Tibial artery (tissue), 4 donors: ENCODE data around the gene FAM47E.

Source experiments
- DNase-seq, 2 donors: peaks; one replicate each; pipeline ENCODE4 v3.0.0-alpha.2; 2019
- H3K27ac ChIP-seq, 2 donors: fragments of 200-600 bp; sonication (generic) in 1 of 2; 1 replicate in 1 of 2; 2 replicates in 1 of 2; pipeline ENCODE4 v1.5.1; 2018 to 2019; ENCODE audit warnings: mild to moderate bottlenecking in 1 of 2
- H3K27me3 ChIP-seq, 2 donors: fragments of 200-600 bp; sonication (generic) in 1 of 2; one replicate each; pipeline versions ENCODE4 v1.5.1 to v1.6.0; 2016 to 2019
- H3K36me3 ChIP-seq, 3 donors: fragments of 200-600 bp; sonication (generic) in 2 of 3; one replicate each; pipeline ENCODE4 v1.5.1; 2016 to 2019; ENCODE audit warnings: mild to moderate bottlenecking in 2 of 3
- H3K4me1 ChIP-seq, 4 donors: fragments of 200-600 bp; sonication (generic) in 2 of 4; 1 replicate in 3 of 4; 2 replicates in 1 of 4; pipeline ENCODE4 v1.5.1; 2016 to 2019
- H3K4me3 ChIP-seq, 2 donors: fragments of 200-600 bp; sonication (generic) in 1 of 2; 1 replicate in 1 of 2; 2 replicates in 1 of 2; pipeline ENCODE4 v1.5.1; 2018 to 2019; ENCODE audit warnings: mild to moderate bottlenecking in 2 of 2
- H3K9me3 ChIP-seq, 3 donors: fragments of 200-600 bp; sonication (generic) in 1 of 3; one replicate each; pipeline ENCODE4 v1.5.1; 2016 to 2019
- intact Hi-C: fragments of 100-400 bp; cut with DNase I; formaldehyde crosslinking; loops from one replicate; pipeline ENCODE4 v1.15.0; 2023; ENCODE audit warnings: low total_unique reads
- TF ChIP-seq, protein P1 (sequence below), 2 experiments: fragments of 200-600 bp in 1 of 2; fragments of 450-650 bp in 1 of 2; IDR thresholded peaks; one replicate each; pipeline ENCODE4 v1.5.1; 2017 to 2019; ENCODE audit warnings: antibody characterized with exemption in 2 of 2, mild to moderate bottlenecking in 1 of 2, moderate library complexity in 1 of 2

The FAM47E gene

GRCh38 chr4:76207549-76207948, 44.0 kb upstream of the FAM47E start:
- Histone ChIP-seq H3K9me3 (no peaks in the 10 kb centered on the region), H3K36me3 (no peaks in the 10 kb centered on the region), H3K27ac (peak overlapping the region; percentile 98 to 99), H3K4me1 (peaks cover 0 to 97% (median 65%) of the 10 kb centered on the region in 4 donors), H3K4me3 (no peak overlapping the region), H3K27me3 (no peaks in the 10 kb centered on the region)
- DNase-seq, result no peak
- intact Hi-C loops, result no loop called here
- TF ChIP-seq, protein P1, sequence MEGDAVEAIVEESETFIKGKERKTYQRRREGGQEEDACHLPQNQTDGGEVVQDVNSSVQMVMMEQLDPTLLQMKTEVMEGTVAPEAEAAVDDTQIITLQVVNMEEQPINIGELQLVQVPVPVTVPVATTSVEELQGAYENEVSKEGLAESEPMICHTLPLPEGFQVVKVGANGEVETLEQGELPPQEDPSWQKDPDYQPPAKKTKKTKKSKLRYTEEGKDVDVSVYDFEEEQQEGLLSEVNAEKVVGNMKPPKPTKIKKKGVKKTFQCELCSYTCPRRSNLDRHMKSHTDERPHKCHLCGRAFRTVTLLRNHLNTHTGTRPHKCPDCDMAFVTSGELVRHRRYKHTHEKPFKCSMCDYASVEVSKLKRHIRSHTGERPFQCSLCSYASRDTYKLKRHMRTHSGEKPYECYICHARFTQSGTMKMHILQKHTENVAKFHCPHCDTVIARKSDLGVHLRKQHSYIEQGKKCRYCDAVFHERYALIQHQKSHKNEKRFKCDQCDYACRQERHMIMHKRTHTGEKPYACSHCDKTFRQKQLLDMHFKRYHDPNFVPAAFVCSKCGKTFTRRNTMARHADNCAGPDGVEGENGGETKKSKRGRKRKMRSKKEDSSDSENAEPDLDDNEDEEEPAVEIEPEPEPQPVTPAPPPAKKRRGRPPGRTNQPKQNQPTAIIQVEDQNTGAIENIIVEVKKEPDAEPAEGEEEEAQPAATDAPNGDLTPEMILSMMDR (IDR thresholded peaks at IDR 0.05), result no peak

GRCh38 chr4:76208005-76208765, 43.3 kb upstream of the FAM47E start:
- peak; percentile 89 to 91 for DNase-seq
- H3K4me3 ChIP-seq, result peak overlapping the region; percentile 22 to 23
- H3K27ac ChIP-seq, result peak overlapping the region; percentile 98 to 99
- TF ChIP-seq, protein P1 (IDR thresholded peaks at IDR 0.05), result no peak
- no peaks in the 10 kb centered on the region for H3K9me3 ChIP-seq
- intact Hi-C loops, result no loop called here
- peaks cover 0 to 97% (median 64%) of the 10 kb centered on the region in 4 donors for H3K4me1 ChIP-seq
- no peaks in the 10 kb centered on the region for H3K36me3 ChIP-seq
- no peaks in the 10 kb centered on the region for H3K27me3 ChIP-seq

DNA sequence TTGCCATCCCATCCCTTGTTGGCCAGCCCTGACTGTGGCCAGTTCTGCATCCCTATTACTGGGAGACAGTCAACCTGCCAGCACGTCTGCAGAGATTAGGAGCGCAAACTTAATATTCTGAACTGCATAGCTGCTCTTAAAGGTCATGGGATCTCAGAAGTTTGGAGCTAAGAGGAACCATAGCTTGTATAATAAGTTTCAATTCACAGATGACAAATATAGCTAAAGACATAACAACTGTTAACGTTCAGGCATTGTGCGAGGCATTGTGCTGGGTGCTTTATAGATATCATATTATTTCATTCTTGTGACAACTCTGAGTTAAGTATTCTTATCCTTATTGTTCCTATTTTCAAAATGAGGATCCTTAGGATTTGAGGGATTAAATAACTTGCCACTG, 41.6 kb upstream of the FAM47E start:
- DNase-seq, result no peak
- TF ChIP-seq, protein P1 (IDR thresholded peaks at IDR 0.05), result no peak
- no peak overlapping the region for H3K4me3 ChIP-seq
- intact Hi-C loops, result no loop called here
- peak overlapping the region; percentile 98 to 99 for H3K27ac ChIP-seq
- H3K36me3 ChIP-seq, result no peaks in the 10 kb centered on the region
- H3K4me1 ChIP-seq, result peaks cover 0 to 89% (median 68%) of the 10 kb centered on the region in 4 donors
- H3K27me3 ChIP-seq, result no peaks in the 10 kb centered on the region
- H3K9me3 ChIP-seq, result no peaks in the 10 kb centered on the region

DNA sequence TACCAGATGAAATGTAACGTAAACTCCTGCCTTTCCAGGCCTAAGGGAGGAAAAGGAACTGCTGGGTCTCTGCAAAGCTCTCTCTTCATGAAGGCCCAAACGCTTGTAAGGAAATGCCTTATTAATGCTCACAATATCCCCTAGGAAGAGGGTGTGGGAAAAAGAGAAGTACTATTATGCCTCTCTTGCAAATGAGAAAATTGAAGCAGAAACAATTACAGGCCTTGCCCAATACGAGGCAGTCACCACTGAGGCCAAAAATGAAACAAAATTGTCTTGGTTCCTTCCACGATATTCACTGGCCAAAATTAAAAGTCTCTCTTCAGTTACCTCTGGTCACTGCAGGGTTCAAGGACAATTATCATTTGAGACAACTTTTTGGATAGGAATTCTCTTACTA, 41.1 kb upstream of the FAM47E start:
- H3K9me3 ChIP-seq, result no peaks in the 10 kb centered on the region
- H3K27ac ChIP-seq, result peak overlapping the region; percentile 98 to 99
- TF ChIP-seq, protein P1 (IDR thresholded peaks at IDR 0.05), result no peak
- DNase-seq, result no peak
- no peaks in the 10 kb centered on the region for H3K27me3 ChIP-seq
- intact Hi-C loops, result no loop called here
- H3K36me3 ChIP-seq, result no peaks in the 10 kb centered on the region
- H3K4me3 ChIP-seq, result peak overlapping the region; percentile 0 to 10
- peaks cover 0 to 86% (median 70%) of the 10 kb centered on the region in 4 donors for H3K4me1 ChIP-seq

- Histone ChIP-seq H3K27ac (peak overlapping the region; percentile 98 to 99), H3K4me3 (peak overlapping the region; percentile 88 to 89), H3K27me3 (no peaks in the 10 kb centered on the region), H3K4me1 (peaks cover 0 to 70% (median 59%) of the 10 kb centered on the region in 4 donors), H3K36me3 (no peaks in the 10 kb centered on the region), H3K9me3 (no peaks in the 10 kb centered on the region)
- TF ChIP-seq, protein P1 (IDR thresholded peaks at IDR 0.05), result no peak
- DNase-seq, result no peak
- intact Hi-C loops, result loop anchor here (2.0 kb wide), 2 partner anchors 65 to 95 kb away; partner anchors contain the start of gene STBD1
These were observed 39.5 kb upstream of the FAM47E start for GRCh38 chr4:76211769-76212708.
